ENCODE data around the gene DCLK3. TPM values are rescaled to one million over a fixed set of nuclear protein-coding genes. Genes with fewer than 3 reads are reported as not detected.

DCLK3 gene
- total and polyA plus RNA-seq, 10 of the 15 experiments (the other 5 are each of a cell fraction or from before 2014, with no cell fraction given), result not detected

GRCh38 chr3:36663666-36664291 lies 100.6 kb downstream of the DCLK3 start:
- intact Hi-C loops (cut with micrococcal nuclease; ENCODE audit: unreplicated experiment), result no loop called here
- no TSS peak for BruUV-seq (replicated peaks)
- Histone ChIP-seq H3K79me2 (ENCODE audit: control insufficient read depth, insufficient read depth, low read length) (no peaks in the 10 kb centered on the region), H3K27me3 (replicated peaks in 1 of 2; ENCODE audit: control insufficient read depth in 2 of 2, insufficient read depth in 2 of 2, low read length in 1 of 2) (0 out of 4 replicates have a peak, but pooled peaks cover 0 to 2% of the 10 kb centered on the region in 2 experiments), H3K27ac (ENCODE audit: control insufficient read depth, insufficient read depth) (no peak overlapping the region), H3K9me3 (replicated peaks; ENCODE audit: control insufficient read depth, insufficient read depth, low read length) (no peaks in the 10 kb centered on the region), H3K9ac (ENCODE audit: control insufficient read depth, insufficient read depth, low read length) (no peak overlapping the region), H3K4me1 (ENCODE audit: control insufficient read depth, insufficient read depth, low read length) (no peaks in the 10 kb centered on the region), H3K4me3 (no peak overlapping the region), H4K20me1 (ENCODE audit: control insufficient read depth, insufficient read depth) (no peaks in the 10 kb centered on the region), H2AFZ (ENCODE audit: control insufficient read depth, low read depth, low read length) (no peak overlapping the region), H3K36me3 (ENCODE audit: control insufficient read depth in 2 of 2, insufficient read depth in 2 of 2, low read length in 1 of 2) (no peaks in the 10 kb centered on the region), H3K4me2 (ENCODE audit: control insufficient read depth, insufficient read depth) (no peak overlapping the region)
- SMC1A ChIA-PET (ENCODE audit: uncharacterized antibody, unreplicated experiment), result no interaction called here
- POLR2A ChIA-PET, result no interaction called here
- peak; percentile 75 for ATAC-seq
- CTCF ChIA-PET, result no interaction called here
- RAD21 ChIA-PET (ENCODE audit: unreplicated experiment), result no interaction called here
- in situ Hi-C loops (cut with MboI), result no loop called here
- DNase-seq (ENCODE audit: low read depth, low spot score), result no peak
- no peak for FAIRE-seq
- WGBS (ENCODE audit: insufficient coverage, insufficient replicate concordance, low lambda C conversion rate, missing lambda C conversion rate), result 6% methylated on average over 2 of the region's 2 CpGs
- TF ChIP-seq PKNOX1 (IDR thresholded peaks at IDR 0.05), result no peak
- no peak for TF ChIP-seq MXI1 (IDR thresholded peaks at IDR 0.05; ENCODE audit: low read depth, low read length)
- no peak for TF ChIP-seq NR2C1 (IDR thresholded peaks at IDR 0.05)
- TF ChIP-seq CBFB (IDR thresholded peaks at IDR 0.05; ENCODE audit: low read depth), result no peak
- no peak for TF ChIP-seq BCL11A (IDR thresholded peaks at IDR 0.05; ENCODE audit: low read depth, low read length)
- TF ChIP-seq, protein P1, sequence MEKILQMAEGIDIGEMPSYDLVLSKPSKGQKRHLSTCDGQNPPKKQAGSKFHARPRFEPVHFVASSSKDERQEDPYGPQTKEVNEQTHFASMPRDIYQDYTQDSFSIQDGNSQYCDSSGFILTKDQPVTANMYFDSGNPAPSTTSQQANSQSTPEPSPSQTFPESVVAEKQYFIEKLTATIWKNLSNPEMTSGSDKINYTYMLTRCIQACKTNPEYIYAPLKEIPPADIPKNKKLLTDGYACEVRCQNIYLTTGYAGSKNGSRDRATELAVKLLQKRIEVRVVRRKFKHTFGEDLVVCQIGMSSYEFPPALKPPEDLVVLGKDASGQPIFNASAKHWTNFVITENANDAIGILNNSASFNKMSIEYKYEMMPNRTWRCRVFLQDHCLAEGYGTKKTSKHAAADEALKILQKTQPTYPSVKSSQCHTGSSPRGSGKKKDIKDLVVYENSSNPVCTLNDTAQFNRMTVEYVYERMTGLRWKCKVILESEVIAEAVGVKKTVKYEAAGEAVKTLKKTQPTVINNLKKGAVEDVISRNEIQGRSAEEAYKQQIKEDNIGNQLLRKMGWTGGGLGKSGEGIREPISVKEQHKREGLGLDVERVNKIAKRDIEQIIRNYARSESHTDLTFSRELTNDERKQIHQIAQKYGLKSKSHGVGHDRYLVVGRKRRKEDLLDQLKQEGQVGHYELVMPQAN (conservative IDR thresholded peaks at IDR 0.05), result no peak
- no peak for TF ChIP-seq FOS (IDR thresholded peaks at IDR 0.05; ENCODE audit: borderline replicate concordance, extremely low read depth, insufficient read length)
- no peak for TF ChIP-seq KDM1A (IDR thresholded peaks at IDR 0.05; ENCODE audit: borderline replicate concordance)
- TF ChIP-seq, protein P2, sequence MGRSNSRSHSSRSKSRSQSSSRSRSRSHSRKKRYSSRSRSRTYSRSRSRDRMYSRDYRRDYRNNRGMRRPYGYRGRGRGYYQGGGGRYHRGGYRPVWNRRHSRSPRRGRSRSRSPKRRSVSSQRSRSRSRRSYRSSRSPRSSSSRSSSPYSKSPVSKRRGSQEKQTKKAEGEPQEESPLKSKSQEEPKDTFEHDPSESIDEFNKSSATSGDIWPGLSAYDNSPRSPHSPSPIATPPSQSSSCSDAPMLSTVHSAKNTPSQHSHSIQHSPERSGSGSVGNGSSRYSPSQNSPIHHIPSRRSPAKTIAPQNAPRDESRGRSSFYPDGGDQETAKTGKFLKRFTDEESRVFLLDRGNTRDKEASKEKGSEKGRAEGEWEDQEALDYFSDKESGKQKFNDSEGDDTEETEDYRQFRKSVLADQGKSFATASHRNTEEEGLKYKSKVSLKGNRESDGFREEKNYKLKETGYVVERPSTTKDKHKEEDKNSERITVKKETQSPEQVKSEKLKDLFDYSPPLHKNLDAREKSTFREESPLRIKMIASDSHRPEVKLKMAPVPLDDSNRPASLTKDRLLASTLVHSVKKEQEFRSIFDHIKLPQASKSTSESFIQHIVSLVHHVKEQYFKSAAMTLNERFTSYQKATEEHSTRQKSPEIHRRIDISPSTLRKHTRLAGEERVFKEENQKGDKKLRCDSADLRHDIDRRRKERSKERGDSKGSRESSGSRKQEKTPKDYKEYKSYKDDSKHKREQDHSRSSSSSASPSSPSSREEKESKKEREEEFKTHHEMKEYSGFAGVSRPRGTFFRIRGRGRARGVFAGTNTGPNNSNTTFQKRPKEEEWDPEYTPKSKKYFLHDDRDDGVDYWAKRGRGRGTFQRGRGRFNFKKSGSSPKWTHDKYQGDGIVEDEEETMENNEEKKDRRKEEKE (IDR thresholded peaks at IDR 0.05), result no peak
- TF ChIP-seq USF2 (IDR thresholded peaks at IDR 0.05; ENCODE audit: borderline replicate concordance, low read depth, low read length), result no peak
- TF ChIP-seq MEF2A (IDR thresholded peaks at IDR 0.05; ENCODE audit: insufficient read depth, low read depth, low read length), result no peak
- TF ChIP-seq, protein P3, sequence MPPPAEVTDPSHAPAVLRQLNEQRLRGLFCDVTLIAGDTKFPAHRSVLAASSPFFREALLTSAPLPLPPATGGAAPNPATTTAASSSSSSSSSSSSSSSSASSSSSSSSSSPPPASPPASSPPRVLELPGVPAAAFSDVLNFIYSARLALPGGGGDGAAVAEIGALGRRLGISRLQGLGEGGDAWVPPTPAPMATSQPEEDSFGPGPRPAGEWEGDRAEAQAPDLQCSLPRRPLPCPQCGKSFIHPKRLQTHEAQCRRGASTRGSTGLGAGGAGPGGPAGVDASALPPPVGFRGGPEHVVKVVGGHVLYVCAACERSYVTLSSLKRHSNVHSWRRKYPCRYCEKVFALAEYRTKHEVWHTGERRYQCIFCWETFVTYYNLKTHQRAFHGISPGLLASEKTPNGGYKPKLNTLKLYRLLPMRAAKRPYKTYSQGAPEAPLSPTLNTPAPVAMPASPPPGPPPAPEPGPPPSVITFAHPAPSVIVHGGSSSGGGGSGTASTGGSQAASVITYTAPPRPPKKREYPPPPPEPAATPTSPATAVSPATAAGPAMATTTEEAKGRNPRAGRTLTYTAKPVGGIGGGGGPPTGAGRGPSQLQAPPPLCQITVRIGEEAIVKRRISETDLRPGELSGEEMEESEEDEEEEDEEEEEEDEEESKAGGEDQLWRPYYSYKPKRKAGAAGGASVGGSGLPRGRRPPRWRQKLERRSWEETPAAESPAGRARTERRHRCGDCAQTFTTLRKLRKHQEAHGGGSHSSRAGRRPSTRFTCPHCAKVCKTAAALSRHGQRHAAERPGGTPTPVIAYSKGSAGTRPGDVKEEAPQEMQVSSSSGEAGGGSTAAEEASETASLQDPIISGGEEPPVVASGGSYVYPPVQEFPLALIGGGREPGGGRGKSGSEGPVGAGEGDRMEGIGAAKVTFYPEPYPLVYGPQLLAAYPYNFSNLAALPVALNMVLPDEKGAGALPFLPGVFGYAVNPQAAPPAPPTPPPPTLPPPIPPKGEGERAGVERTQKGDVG (CRISPR knock-in tag; IDR thresholded peaks at IDR 0.05), result no peak
